A549 (cell line): Measurements from ENCODE around the gene ELF4. TPM values are rescaled to one million over a fixed set of nuclear protein-coding genes. Genes with fewer than 3 reads are reported as not detected.

Experiments used
- ATAC-seq, 2 experiments: fragments of 200-7000 bp in 1 of 2; fragments of >200 bp in 1 of 2; cut with Nextera tagmentation in 1 of 2; cut with Tn5 transposase in 1 of 2; 3 replicates each; pipeline versions ENCODE4 v1.8.0 to v1.9.1; 2018 to 2020; ENCODE audit warnings: mild to moderate bottlenecking in 1 of 2, moderate library complexity in 1 of 2
- CTCF ChIA-PET: fragments of 300-600 bp; sonication (Branson Sonifier 250); formaldehyde crosslinking; extraction: SDS; loops from one replicate; lab custom pipeline; 2021; ENCODE audit warnings: antibody characterized with exemption, inconsistent platforms; lab: Yijun Ruan, JAX
- POLR2A ChIA-PET: fragments of 350-600 bp; formaldehyde crosslinking; extraction: SDS; loops from one replicate; lab custom pipeline; 2021; ENCODE audit warnings: antibody characterized with exemption, inconsistent platforms; lab: Yijun Ruan, JAX
- DNase-seq, 2 experiments: peaks; one replicate each; pipeline versions ENCODE4 v3.0.0 to v3.0.0-alpha.2; 2011 to 2016; ENCODE audit warnings: low read depth in 1 of 2, low spot score in 1 of 2
- FAIRE-seq: peaks from 2 replicates; lab custom pipeline; 2011; peaks lifted over from hg19 to GRCh38; lab: Jason Lieb, UNC
- H3K27ac ChIP-seq, 2 experiments: fragments of >200 bp; sonication (Bioruptor Twin); formaldehyde crosslinking; 3 replicates each; pipeline ENCODE4 v1.5.1; 2016 to 2017
- H3K4me1 ChIP-seq: fragments of >200 bp; sonication (Bioruptor Twin); formaldehyde crosslinking; 3 replicates; pipeline ENCODE4 v1.6.1; 2016
- H3K4me2 ChIP-seq: fragments of >200 bp; sonication (Bioruptor Twin); formaldehyde crosslinking; 3 replicates; pipeline ENCODE4 v1.6.1; 2016
- H3K4me3 ChIP-seq: fragments of >200 bp; sonication (Bioruptor Twin); formaldehyde crosslinking; 3 replicates; pipeline ENCODE4 v1.5.1; 2016
- H3K9me3 ChIP-seq: fragments of >200 bp; sonication (Bioruptor Twin); formaldehyde crosslinking; 3 replicates; pipeline ENCODE4 v1.6.1; 2016
- BHLHE40 ChIP-seq: IDR thresholded peaks from 2 replicates; pipeline ENCODE4 v1.6.1; 2012; ENCODE audit warnings: low read depth, low read length, inconsistent platforms
- CBX8 ChIP-seq: fragments of 200-600 bp; sonication (generic); IDR thresholded peaks from 2 replicates; pipeline ENCODE4 v1.6.1; 2016
- CEBPB ChIP-seq, 2 experiments: fragments of >200 bp in 1 of 2; sonication (Bioruptor Twin) in 1 of 2; formaldehyde crosslinking in 1 of 2; IDR thresholded peaks; 2 replicates each; pipeline ENCODE4 v1.6.1; 2012 to 2016
- CHD4 ChIP-seq: fragments of 200-600 bp; sonication (generic); IDR thresholded peaks from 2 replicates; pipeline ENCODE4 v1.6.1; 2016; ENCODE audit warnings: antibody characterized with exemption, mild to moderate bottlenecking, borderline replicate concordance
- FOSB ChIP-seq: fragments of 250-450 bp; sonication (Bioruptor Pico); IDR thresholded peaks from 2 replicates; pipeline ENCODE4 v1.5.0; 2020; ENCODE audit warnings: mild to moderate bottlenecking, moderate library complexity
- HMGXB4 ChIP-seq: fragments of 250-450 bp; sonication (Bioruptor Pico); IDR thresholded peaks from 2 replicates; pipeline ENCODE4 v1.5.0; 2021; ENCODE audit warnings: mild to moderate bottlenecking, moderate library complexity, borderline replicate concordance
- HOXA7 ChIP-seq: fragments of 250-450 bp; sonication (Bioruptor Pico); IDR thresholded peaks from 2 replicates; pipeline ENCODE4 v1.5.0; 2020; ENCODE audit warnings: mild to moderate bottlenecking, moderate library complexity
- KDM1A ChIP-seq: fragments of 200-600 bp; sonication (generic); IDR thresholded peaks from 2 replicates; pipeline ENCODE4 v1.6.1; 2016; ENCODE audit warnings: low read depth, mild to moderate bottlenecking
- MAZ ChIP-seq: fragments of 150-350 bp; IDR thresholded peaks from 2 replicates; pipeline ENCODE4 v1.6.1; 2014; ENCODE audit warnings: antibody characterized with exemption, low read depth, low read length, borderline replicate concordance
- MYC ChIP-seq: IDR thresholded peaks from 2 replicates; pipeline ENCODE4 v1.6.1; 2012; ENCODE audit warnings: mild to moderate bottlenecking, inconsistent platforms, low read length, improper control_type of control experiment, borderline replicate concordance
- NPAS2 ChIP-seq: fragments of 250-450 bp; sonication (Bioruptor Pico); IDR thresholded peaks from 2 replicates; pipeline ENCODE4 v1.8.0; 2022; ENCODE audit warnings: mild to moderate bottlenecking, moderate library complexity, borderline replicate concordance
- POLR2A ChIP-seq: IDR thresholded peaks from 2 replicates; pipeline ENCODE4 v1.6.1; 2012; ENCODE audit warnings: mild to moderate bottlenecking, low read length
- RARB ChIP-seq: fragments of 250-450 bp; sonication (Bioruptor Pico); IDR thresholded peaks from 2 replicates; pipeline ENCODE4 v1.8.0; 2021; ENCODE audit warnings: mild to moderate bottlenecking, moderate library complexity
- REST ChIP-seq: fragments of 200-600 bp; sonication (generic); IDR thresholded peaks from 2 replicates; pipeline ENCODE4 v1.6.1; 2016; ENCODE audit warnings: antibody characterized with exemption, mild to moderate bottlenecking, moderate library complexity
- RNF2 ChIP-seq: fragments of 200-600 bp; sonication (generic); IDR thresholded peaks from 2 replicates; pipeline ENCODE4 v1.6.1; 2016; ENCODE audit warnings: low read depth, mild to moderate bottlenecking, antibody characterized with exemption, moderate library complexity, borderline replicate concordance
- SMC3 ChIP-seq: fragments of >200 bp; sonication (Bioruptor Twin); formaldehyde crosslinking; IDR thresholded peaks from 3 replicates; pipeline ENCODE4 v1.6.1; 2018; ENCODE audit warnings: inconsistent platforms
- TFCP2L1 ChIP-seq: fragments of 250-450 bp; sonication (Bioruptor Pico); IDR thresholded peaks from 2 replicates; pipeline ENCODE4 v1.5.0; 2021; ENCODE audit warnings: mild to moderate bottlenecking
- WGBS: methylation state at CpG from one replicate; pipeline ENCODE4 v1.1.6; 2017; ENCODE audit errors: missing lambda C conversion rate; 5-methylcytosine and 5-hydroxymethylcytosine counted together
- polyA plus RNA-seq, 4 experiments: library from polyadenylated mRNA; depleted of rRNA in 3 of 4; stranded (reverse); fragments of >200 nt; fragmentation: RNase III in 1 of 4; extraction: RNeasy Plus Mini Kit Qiagen cat#74134 plus additional on column Dnase treatment in 1 of 4; gene quantifications; 2 replicates in 3 of 4; 3 replicates in 1 of 4; pipeline ENCODE4 v1.2.3, GENCODE V29; 2011 to 2017
- TF ChIP-seq, protein P1 (sequence below): fragments of 150-350 bp; IDR thresholded peaks from 2 replicates; pipeline ENCODE4 v1.6.1; 2014; ENCODE audit warnings: low read depth, mild to moderate bottlenecking, low read length

Gene ELF4
- polyA plus RNA-seq, 2 of the 4 experiments (the other 2 are of a cell fraction) = 16.0 to 18.0 TPM

- TF ChIP-seq HMGXB4 (CRISPR knock-in tag) (no peak), RARB (CRISPR knock-in tag) (no peak)
- TF ChIP-seq, all 56 proteins: peak for 0
Measured at GRCh38 chrX:130091980-130092522, 18.2 kb downstream of the ELF4 start (continued).

- no peak overlapping the region for H3K27ac ChIP-seq
- ATAC-seq (no peak), DNase-seq (no peak), FAIRE-seq (no peak)
- ChIA-PET CTCF (interaction anchor here (2.4 kb wide), 1 partner anchor 10 kb away, joined by 11 read pairs; no protein-coding TSS in a partner anchor), POLR2A (no interaction called here)
- H3K4me2 ChIP-seq = no peak overlapping the region
- TF ChIP-seq SMC3 (no peak), NPAS2 (CRISPR knock-in tag) (no peak), CEBPB (IDR thresholded peaks at IDR 0.05) (no peak), POLR2A (no peak), MAZ (no peak), CBX8 (no peak)
- TF ChIP-seq, protein P1, sequence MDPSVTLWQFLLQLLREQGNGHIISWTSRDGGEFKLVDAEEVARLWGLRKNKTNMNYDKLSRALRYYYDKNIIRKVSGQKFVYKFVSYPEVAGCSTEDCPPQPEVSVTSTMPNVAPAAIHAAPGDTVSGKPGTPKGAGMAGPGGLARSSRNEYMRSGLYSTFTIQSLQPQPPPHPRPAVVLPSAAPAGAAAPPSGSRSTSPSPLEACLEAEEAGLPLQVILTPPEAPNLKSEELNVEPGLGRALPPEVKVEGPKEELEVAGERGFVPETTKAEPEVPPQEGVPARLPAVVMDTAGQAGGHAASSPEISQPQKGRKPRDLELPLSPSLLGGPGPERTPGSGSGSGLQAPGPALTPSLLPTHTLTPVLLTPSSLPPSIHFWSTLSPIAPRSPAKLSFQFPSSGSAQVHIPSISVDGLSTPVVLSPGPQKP = no peak
- H3K4me3 ChIP-seq = no peak overlapping the region
- 87% methylated on average over 3 of the region's 3 CpGs for WGBS
- no peaks in the 10 kb centered on the region for H3K9me3 ChIP-seq
- 0 out of 3 replicates have a peak, but pooled peaks cover 6% of the 10 kb centered on the region for H3K4me1 ChIP-seq
Measured at GRCh38 chrX:130090364-130090763, 19.9 kb downstream of the ELF4 start.

GRCh38 chrX:130086447-130087206, 23.7 kb downstream of the ELF4 start:
- Histone ChIP-seq H3K27ac (no peak overlapping the region), H3K4me2 (no peak overlapping the region), H3K9me3 (no peaks in the 10 kb centered on the region), H3K4me1 (0 out of 3 replicates have a peak, but pooled peaks cover 3% of the 10 kb centered on the region), H3K4me3 (no peak overlapping the region)
- no peak for TF ChIP-seq NPAS2 (CRISPR knock-in tag)
- TF ChIP-seq MYC = no peak
- TF ChIP-seq RNF2 = no peak
- TF ChIP-seq KDM1A = no peak
- TF ChIP-seq BHLHE40 = no peak
- TF ChIP-seq HOXA7 = no peak
- no peak for TF ChIP-seq REST
- no peak for TF ChIP-seq FOSB (CRISPR knock-in tag)
- TF ChIP-seq TFCP2L1 = no peak
- TF ChIP-seq CHD4 = no peak
- POLR2A ChIA-PET = no interaction called here
- CTCF ChIA-PET = interaction anchor here (1.1 kb wide), 1 partner anchor 66 kb away, joined by 3 read pairs; no protein-coding TSS in a partner anchor
- DNase-seq (no peak), FAIRE-seq (no peak), ATAC-seq (no peak)
- 92% methylated on average over 9 of the region's 13 CpGs for WGBS
